ENCODE results near the gene ADAT3.

- TF ChIP-seq CTCF (IDR thresholded peaks at IDR 0.05 in 4 of 5, conservative IDR thresholded peaks at IDR 0.05 in 1 of 5), result no peak
- no peak for TF ChIP-seq POLR2A (IDR thresholded peaks at IDR 0.05)
Measured at GRCh38 chr19:1961000-1961883, 56.0 kb downstream of the ADAT3 start.
